Left ventricle myocardium inferior (tissue), 1 donor: Measurements from ENCODE around the gene CALHM5. TPM values are rescaled to one million over a fixed set of nuclear protein-coding genes. Genes with fewer than 3 reads are reported as not detected.

ENCODE experiments used
- DNase-seq: peaks from one replicate; pipeline ENCODE4 v3.0.0-alpha.2; 2020
- H3K27ac ChIP-seq: fragments of 200-600 bp; replicated peaks from 2 replicates; pipeline ENCODE4 v1.8.0; 2021
- H3K27me3 ChIP-seq: fragments of 200-600 bp; 2 replicates; pipeline ENCODE4 v1.8.0; 2021; ENCODE audit warnings: low read depth
- H3K36me3 ChIP-seq: fragments of 200-600 bp; 2 replicates; pipeline ENCODE4 v1.8.0; 2021
- H3K4me1 ChIP-seq: fragments of 200-600 bp; 2 replicates; pipeline ENCODE4 v1.8.0; 2021
- H3K4me3 ChIP-seq: fragments of 200-600 bp; 2 replicates; pipeline ENCODE4 v1.8.0; 2021; ENCODE audit warnings: mild to moderate bottlenecking, moderate library complexity
- H3K9me3 ChIP-seq: fragments of 200-600 bp; replicated peaks from 2 replicates; pipeline ENCODE4 v1.8.0; 2021
- intact Hi-C: fragments of 100-400 bp; cut with micrococcal nuclease; formaldehyde crosslinking; loops from one replicate; pipeline ENCODE4 v1.11.0; 2022
- total RNA-seq: library from RNA; stranded (reverse); fragmentation: NEBNext Ultra II Directional; extraction: Animal tissue kit (Norgen Biotek cat#: 25700); gene quantifications from one replicate; pipeline ENCODE4 v1.2.1, GENCODE V29; 2021
- TF ChIP-seq, protein P1 (sequence below): fragments of 200-600 bp; IDR thresholded peaks from 2 replicates; pipeline ENCODE4 v1.8.0; 2021; ENCODE audit warnings: antibody characterized with exemption, mild to moderate bottlenecking, borderline replicate concordance
- donor health status: DM: no; HTN: yes; CAD: no; lungs with severe emphysema.

Gene CALHM5
- total RNA-seq, 1 donor from 2014 or later, result 2.1 TPM

GRCh38 chr6:116561377-116562018 is 50.1 kb downstream of the CALHM5 start:
- Histone ChIP-seq H3K36me3 (no peaks in the 10 kb centered on the region), H3K9me3 (no peaks in the 10 kb centered on the region), H3K4me1 (peaks cover 31% of the 10 kb centered on the region), H3K27me3 (no peaks in the 10 kb centered on the region), H3K4me3 (peak overlapping the region; percentile 24), H3K27ac (no peak overlapping the region)
- peak; percentile 69 for DNase-seq
- TF ChIP-seq, protein P1, sequence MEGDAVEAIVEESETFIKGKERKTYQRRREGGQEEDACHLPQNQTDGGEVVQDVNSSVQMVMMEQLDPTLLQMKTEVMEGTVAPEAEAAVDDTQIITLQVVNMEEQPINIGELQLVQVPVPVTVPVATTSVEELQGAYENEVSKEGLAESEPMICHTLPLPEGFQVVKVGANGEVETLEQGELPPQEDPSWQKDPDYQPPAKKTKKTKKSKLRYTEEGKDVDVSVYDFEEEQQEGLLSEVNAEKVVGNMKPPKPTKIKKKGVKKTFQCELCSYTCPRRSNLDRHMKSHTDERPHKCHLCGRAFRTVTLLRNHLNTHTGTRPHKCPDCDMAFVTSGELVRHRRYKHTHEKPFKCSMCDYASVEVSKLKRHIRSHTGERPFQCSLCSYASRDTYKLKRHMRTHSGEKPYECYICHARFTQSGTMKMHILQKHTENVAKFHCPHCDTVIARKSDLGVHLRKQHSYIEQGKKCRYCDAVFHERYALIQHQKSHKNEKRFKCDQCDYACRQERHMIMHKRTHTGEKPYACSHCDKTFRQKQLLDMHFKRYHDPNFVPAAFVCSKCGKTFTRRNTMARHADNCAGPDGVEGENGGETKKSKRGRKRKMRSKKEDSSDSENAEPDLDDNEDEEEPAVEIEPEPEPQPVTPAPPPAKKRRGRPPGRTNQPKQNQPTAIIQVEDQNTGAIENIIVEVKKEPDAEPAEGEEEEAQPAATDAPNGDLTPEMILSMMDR, result peak; percentile 97
- intact Hi-C loops, result no loop called here

GRCh38 chr6:116562019-116562403 is 50.6 kb downstream of the CALHM5 start:
- TF ChIP-seq, protein P1, result no peak
- H3K9me3 ChIP-seq, result no peaks in the 10 kb centered on the region
- H3K4me1 ChIP-seq, result peaks cover 31% of the 10 kb centered on the region
- intact Hi-C loops, result no loop called here
- H3K27ac ChIP-seq, result no peak overlapping the region
- DNase-seq, result no peak
- no peaks in the 10 kb centered on the region for H3K27me3 ChIP-seq
- no peak overlapping the region for H3K4me3 ChIP-seq
- no peaks in the 10 kb centered on the region for H3K36me3 ChIP-seq

DNA sequence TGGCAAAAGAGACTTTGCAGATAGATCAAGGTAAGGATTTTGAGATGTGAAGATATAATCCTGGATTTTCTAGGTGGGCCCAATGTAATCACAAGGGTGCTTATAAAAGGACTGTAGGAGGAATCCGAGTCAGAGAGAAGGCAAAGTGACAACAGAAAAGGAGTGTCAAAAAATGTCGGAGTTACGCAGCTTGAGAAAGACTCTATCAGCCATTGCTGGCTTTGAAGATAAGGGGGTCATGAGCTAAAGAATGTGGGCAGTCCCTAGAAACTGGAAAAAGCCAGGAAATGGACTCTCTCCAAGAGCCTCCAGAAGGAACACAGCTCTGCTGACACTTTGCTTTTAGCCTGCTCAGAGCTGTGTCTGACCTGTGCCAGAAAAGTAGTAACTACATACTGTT is 51.2 kb downstream of the CALHM5 start:
- no peak overlapping the region for H3K4me3 ChIP-seq
- no peaks in the 10 kb centered on the region for H3K9me3 ChIP-seq
- H3K27ac ChIP-seq, result peak overlapping the region; percentile 11
- H3K4me1 ChIP-seq, result peaks cover 25% of the 10 kb centered on the region
- intact Hi-C loops, result no loop called here
- TF ChIP-seq, protein P1, result no peak
- no peaks in the 10 kb centered on the region for H3K36me3 ChIP-seq
- no peaks in the 10 kb centered on the region for H3K27me3 ChIP-seq
- no peak for DNase-seq

DNA sequence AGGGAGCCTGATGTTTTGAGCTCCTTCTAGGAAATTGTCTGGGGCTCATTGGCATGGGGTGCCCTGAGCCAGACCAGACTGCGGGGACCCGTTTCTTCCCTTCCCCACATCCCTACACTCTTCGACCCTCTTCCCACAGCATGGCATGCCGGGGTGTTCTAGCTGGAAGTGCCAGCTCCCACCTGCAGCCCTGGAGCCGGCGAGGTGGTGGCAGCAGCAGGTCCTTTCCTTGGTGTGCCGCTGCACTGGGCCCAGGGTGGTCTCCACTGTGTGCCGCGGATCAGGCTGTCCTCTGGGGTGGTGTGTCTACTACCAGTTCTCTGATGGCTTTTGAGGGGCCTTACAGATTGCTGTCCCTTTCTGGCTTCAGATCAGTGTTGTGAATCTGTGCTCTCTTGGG is 52.4 kb downstream of the CALHM5 start:
- intact Hi-C loops, result no loop called here
- H3K27ac ChIP-seq, result no peak overlapping the region
- TF ChIP-seq, protein P1, result no peak
- H3K27me3 ChIP-seq, result no peaks in the 10 kb centered on the region
- no peak for DNase-seq
- no peaks in the 10 kb centered on the region for H3K36me3 ChIP-seq
- H3K4me1 ChIP-seq, result peaks cover 17% of the 10 kb centered on the region
- H3K9me3 ChIP-seq, result no peaks in the 10 kb centered on the region
- no peak overlapping the region for H3K4me3 ChIP-seq

GRCh38 chr6:116564311-116564710 is 52.9 kb downstream of the CALHM5 start:
- DNase-seq, result no peak
- peaks cover 22% of the 10 kb centered on the region for H3K4me1 ChIP-seq
- H3K36me3 ChIP-seq, result no peaks in the 10 kb centered on the region
- no peak overlapping the region for H3K4me3 ChIP-seq
- TF ChIP-seq, protein P1, result no peak
- H3K27ac ChIP-seq, result no peak overlapping the region
- H3K27me3 ChIP-seq, result no peaks in the 10 kb centered on the region
- intact Hi-C loops, result no loop called here
- H3K9me3 ChIP-seq, result no peaks in the 10 kb centered on the region
